ENCODE measurements around the gene PLD1.
"Not testable (repeated sequence)": the region's sequence is repeated elsewhere in the genome, so short reads cannot be mapped to it uniquely, and the experiment has no call there.

Gene PLD1

DNA sequence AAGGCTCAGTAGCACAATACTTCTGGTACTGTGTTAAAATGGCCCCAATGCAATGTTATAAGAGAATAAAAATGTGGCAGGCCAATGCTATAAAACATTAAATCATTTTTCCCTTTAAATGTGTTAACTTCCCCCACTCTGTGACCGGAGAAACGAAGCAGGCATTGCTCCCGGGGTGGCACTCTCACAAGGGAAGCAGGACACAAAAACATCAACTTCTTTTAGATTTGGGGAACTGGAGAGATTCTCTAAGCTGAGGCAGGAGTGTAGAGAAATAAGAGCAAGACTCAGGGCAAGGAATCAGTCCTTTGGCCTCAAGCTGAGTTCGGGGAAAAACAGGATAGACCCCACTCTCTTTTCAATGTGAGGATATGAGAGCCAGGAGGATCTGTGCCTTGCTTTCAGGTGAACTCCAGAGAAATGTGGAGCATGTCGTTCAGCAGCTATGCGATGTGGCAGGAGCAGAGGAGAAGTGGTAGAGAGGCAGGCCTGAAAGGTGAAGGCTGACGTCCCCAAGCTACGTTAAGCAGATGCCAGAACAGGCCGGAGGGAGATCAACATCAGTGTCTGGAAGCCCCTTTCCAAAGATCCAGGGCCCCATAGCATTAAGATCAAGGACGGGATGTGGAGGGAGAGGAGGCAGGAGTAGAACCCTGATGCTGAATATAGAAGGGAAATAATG is 160.2 kb downstream of the PLD1 start:
- no peak for FAIRE-seq

DNA sequence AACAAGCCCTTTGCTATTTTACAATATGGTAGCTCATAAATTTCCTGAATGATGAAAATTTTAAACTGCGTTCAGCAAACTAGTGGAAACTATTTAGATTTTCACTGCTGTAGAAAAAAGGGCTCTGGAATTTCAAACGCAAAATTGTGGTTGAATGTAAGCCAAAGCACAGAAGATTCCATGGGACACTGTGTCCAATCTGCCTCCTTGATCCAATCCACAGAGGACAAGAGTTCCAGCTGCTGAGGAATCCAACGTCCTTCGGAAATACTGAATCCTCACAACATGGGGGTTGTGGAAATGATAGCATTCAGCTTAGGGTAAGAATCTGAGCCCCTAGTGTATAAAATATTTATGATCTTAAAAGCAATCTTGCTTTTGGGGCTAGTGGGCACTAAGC is 161.0 kb downstream of the PLD1 start:
- FAIRE-seq: no peak

DNA sequence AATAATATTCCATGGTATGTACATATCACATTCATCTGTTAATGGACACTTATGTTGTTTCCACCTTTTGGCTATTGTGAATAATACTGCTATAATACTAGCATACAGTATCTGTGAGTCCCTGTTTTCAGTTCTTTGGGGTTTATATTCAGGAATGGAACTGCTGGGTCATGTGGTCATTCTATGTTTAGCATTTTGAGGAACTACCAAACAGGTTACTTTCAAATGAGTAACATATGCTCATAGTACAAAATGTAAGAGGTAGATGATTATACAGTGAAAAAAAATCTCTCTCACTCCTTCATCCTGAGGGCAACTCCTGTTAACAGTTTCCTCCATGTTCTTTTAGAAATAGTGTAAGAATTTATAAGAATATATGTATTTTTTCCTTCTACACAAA is 162.2 kb downstream of the PLD1 start:
- no peak for FAIRE-seq

DNA sequence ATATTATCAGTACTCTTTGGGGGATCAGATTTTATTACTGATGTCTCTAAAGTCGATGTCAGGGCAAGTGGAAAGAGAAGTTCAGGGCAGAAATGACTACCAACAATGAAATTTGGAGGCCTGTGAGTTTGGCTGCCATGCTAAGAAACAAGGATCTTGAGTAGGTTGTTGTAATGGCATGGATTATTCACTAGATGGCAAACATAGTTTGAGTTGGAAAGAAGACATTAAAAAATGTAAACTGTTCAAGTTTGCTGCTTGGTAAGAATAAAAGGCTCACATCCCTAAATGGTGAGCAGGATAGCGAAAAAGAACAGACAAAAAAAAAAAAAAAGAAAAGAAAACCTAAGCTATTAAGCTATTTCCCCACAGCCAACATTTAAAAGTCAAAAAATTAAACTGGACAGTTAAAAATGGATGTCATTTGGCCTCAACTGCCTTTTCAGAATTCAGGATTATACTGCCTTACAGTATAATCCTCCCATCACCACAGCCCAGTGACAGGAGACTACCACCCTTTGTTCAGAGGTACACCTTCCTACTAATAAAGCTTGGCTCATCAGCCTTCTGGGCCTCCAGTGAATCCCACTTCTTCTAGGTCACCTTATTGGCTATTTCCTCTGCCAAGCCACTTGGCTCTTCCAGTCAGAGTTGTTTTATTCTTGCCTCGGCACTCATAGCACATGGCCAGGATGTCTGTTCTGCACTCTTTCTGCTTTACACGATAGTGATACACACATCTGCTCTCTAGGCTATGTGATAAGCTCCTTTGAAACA is 163.7 kb downstream of the PLD1 start:
- peak; percentile 87 for FAIRE-seq

GRCh38 chr3:171644681-171645080 is 165.6 kb downstream of the PLD1 start:
- FAIRE-seq: no peak

- no peak for FAIRE-seq
These were observed 166.6 kb downstream of the PLD1 start for GRCh38 chr3:171643681-171644080.

- FAIRE-seq: no peak
These were observed 167.2 kb downstream of the PLD1 start for GRCh38 chr3:171643033-171643432.

DNA sequence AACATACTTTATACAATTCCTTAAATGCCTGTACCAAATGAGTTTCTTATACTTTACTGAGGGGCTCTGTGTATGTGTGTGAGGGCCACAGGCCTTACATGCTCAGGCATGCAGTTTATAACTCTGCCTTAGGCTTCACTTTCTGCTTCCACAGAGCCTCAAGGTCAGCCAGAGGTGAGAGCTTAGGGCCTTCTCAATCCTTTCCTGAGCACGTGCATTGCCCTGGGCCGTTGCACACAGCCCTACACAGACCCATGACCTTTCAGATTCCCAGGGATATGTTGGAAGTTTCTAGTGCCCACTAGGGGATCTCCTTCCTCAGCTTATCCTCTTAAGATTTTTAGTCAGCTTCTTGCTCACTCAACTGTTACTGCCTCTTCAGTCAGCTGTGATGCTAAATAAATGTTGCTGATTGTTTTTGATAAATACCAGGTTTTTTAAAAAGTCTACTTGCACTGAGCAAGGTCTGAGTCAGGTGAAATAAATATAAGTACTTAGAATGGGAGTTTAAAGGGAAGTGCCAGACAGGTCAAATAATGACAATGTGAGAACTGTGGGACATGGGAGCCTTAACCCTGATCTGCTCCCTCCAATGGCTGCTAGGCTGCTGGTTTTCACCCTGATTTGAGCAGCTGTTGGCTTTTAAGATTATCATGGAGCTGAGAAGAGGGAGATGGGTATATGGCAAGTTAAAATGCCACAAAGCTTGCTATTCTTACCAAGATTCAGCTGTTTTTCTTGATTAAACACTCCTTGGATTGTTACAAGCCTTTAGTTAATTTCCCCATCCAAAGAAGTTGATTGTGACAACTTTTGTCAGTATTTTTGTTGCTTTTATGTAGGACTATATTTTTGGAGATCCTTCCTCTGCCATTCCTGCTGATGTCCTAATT is 169.5 kb downstream of the PLD1 start:
- FAIRE-seq: no peak

- no peak for FAIRE-seq
These were observed 173.6 kb downstream of the PLD1 start for GRCh38 chr3:171636666-171637065.

DNA sequence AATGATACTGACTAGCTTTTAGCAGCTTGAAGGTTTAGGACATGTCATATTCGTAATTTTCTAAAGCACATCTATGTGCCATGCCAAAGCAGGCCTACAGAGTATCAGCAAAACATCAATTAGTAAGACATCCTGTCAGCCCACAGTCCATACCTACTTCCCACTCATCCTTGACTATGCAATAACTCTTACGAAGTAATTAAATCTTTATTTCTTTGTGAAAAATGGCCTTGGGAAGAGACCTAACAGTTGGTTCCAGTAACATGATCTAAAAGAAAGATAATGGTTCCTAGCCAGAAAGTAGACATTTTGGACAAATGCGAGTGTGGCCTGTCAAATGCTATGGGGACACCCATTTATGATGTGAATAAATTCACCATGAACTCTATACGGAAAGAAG is 177.5 kb downstream of the PLD1 start:
- FAIRE-seq: no peak

- FAIRE-seq: not testable (repeated sequence)
These were observed 183.5 kb downstream of the PLD1 start for GRCh38 chr3:171626799-171627198.

DNA sequence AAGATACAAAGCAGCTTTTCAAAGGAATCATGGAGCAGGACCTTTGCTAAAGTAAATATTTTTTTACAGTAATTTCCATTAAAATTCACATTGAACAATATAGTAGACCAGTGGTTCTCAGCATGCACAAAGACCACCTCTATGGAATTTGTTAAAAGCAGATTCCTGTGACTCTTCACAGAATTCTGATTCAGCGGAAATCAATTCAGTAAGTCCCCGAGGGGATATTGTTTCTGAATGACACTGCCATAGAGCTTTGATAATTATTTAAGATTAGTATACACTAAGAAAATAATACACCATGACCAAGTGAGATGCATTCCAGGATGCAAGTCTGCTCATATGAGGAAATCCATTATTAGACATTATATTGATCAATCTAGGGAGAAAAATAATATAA is 188.2 kb downstream of the PLD1 start:
- FAIRE-seq: no peak

- no peak for FAIRE-seq
These were observed 189.4 kb downstream of the PLD1 start for GRCh38 chr3:171620825-171621434.

GRCh38 chr3:171616798-171617197 is 193.5 kb downstream of the PLD1 start:
- no peak for FAIRE-seq

DNA sequence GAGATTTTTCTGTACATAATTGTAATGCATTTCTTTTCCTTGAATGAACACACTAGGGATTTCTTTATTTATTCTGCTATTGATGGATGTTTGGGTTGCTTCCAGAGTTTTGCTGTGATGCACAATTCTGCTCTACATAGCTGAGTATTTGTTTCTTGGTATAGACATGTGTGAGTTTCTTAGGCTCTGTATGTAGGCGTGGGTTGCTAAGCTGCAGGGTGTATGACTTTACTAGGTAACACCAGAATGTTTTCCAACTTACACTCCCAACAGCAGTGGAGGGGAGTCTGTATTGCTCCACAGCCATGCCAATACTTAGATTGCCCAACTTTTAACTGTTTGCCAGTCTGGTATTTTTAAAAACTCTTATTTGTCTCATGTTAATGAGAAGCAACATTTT is 194.6 kb downstream of the PLD1 start:
- no peak for FAIRE-seq

GRCh38 chr3:171615281-171615680 is 195.0 kb downstream of the PLD1 start:
- FAIRE-seq: no peak

GRCh38 chr3:171614318-171614921 is 195.9 kb downstream of the PLD1 start:
- no peak for FAIRE-seq

GRCh38 chr3:171607452-171607851 is 202.8 kb downstream of the PLD1 start:
- no peak for FAIRE-seq

DNA sequence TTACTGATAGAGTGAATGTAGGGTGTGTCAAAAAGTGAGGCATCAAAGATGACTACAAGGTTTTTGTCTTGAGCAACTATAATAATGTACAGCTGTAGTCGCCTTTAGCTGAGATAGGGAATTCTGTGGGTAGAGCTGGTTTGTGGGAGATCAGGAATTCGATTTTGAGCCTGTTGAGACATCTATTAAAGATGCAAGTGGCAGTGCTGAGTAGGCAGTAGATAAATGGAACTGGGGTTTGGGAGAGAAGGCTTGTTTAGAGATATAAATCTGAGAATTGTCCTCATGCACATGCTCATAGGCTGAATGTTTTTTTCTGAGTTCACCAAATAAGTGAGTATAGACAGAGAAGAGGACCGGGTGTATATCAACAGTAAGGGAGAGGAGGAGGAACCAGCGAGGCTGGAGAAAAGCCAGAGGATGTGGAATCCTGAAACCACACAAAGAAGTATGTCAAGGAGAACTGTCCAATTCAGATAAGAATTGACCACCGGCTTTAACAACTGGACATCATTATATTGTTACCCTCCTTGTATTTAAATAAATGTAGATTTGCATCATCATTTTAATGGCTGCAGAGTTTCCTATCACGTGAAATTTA is 204.0 kb downstream of the PLD1 start:
- FAIRE-seq: no peak

DNA sequence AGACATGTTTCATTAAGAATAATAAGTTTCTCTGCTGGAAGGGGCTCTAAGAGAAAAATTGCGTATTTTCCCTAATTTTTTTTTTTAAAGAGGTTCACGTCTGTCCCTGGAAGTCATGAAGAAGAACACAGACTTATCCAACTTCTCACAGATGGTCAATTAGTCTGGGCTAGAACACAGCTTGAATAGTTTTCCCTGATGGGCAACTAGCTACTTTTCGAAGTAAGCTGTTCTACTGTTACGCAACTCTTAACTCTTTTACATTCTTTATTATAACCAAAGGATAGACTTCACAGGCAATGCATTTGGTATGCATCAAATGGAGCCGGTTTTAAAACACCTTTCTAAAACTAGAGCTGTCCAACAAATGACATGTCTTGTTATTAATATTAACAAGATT is 205.9 kb downstream of the PLD1 start:
- no peak for FAIRE-seq

- no peak for FAIRE-seq
These were observed 208.2 kb downstream of the PLD1 start for GRCh38 chr3:171602072-171602471.

DNA sequence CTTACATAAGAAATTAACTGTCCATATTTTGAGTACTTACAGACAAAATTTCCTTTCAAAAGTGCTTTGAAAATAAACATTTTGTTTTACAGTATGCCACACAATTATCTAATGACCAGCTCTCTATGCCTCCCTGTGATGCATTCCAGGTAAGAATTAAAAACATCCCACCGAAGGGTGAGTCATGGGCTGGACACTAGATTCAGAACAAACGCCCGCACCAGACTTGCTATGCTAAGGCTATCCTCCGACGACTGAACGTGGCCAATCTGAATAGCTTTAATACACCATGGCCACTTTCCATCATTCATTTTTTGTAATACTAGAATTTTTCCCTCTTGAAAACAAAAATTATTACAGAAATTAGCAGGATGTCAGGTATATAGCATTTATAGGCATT is 210.3 kb downstream of the PLD1 start:
- FAIRE-seq: no peak

Measured in TTC549 (cell line).